ENCODE measurements around the gene TRIM17.
"Not testable (repeated sequence)": the region's sequence is repeated elsewhere in the genome, so short reads cannot be mapped to it uniquely, and the experiment has no call there.

TRIM17 gene

GRCh38 chr1:228443395-228443794 is 26.7 kb upstream of the TRIM17 start:
- no peak for DNase-seq (ENCODE audit: low read depth, low spot score)
- H3K4me3 ChIP-seq (ENCODE audit: low read depth, low read length), result no peak overlapping the region
- POLR2A ChIA-PET, result no interaction called here
- CTCF ChIA-PET, result no interaction called here
- no peak for TF ChIP-seq CTCF (IDR thresholded peaks at IDR 0.05; ENCODE audit: insufficient read depth, low read length, missing control alignments)

- ChIA-PET POLR2A (interaction anchor here (1.3 kb wide), 1 partner anchor 35 kb away, joined by 4 read pairs; no protein-coding TSS in a partner anchor), CTCF (interaction anchor here (1.8 kb wide), 1 partner anchor 14 kb away, joined by 4 read pairs; no protein-coding TSS in a partner anchor)
- no peak for DNase-seq (ENCODE audit: low read depth, low spot score)
- H3K4me3 ChIP-seq (ENCODE audit: low read depth, low read length), result no peak overlapping the region
- no peak for TF ChIP-seq CTCF (IDR thresholded peaks at IDR 0.05; ENCODE audit: insufficient read depth, low read length, missing control alignments)
Measured at GRCh38 chr1:228440761-228441500, 24.3 kb upstream of the TRIM17 start.

GRCh38 chr1:228438266-228438665 is 21.6 kb upstream of the TRIM17 start:
- CTCF ChIA-PET, result no interaction called here
- DNase-seq (ENCODE audit: low read depth, low spot score), result no peak
- POLR2A ChIA-PET, result no interaction called here
- no peak overlapping the region for H3K4me3 ChIP-seq (ENCODE audit: low read depth, low read length)
- no peak for TF ChIP-seq CTCF (IDR thresholded peaks at IDR 0.05; ENCODE audit: insufficient read depth, low read length, missing control alignments)

GRCh38 chr1:228437424-228437962 is 20.8 kb upstream of the TRIM17 start:
- CTCF ChIA-PET, result no interaction called here
- POLR2A ChIA-PET, result no interaction called here
- no peak for TF ChIP-seq CTCF (IDR thresholded peaks at IDR 0.05; ENCODE audit: insufficient read depth, low read length, missing control alignments)
- no peak for DNase-seq (ENCODE audit: low read depth, low spot score)
- no peak overlapping the region for H3K4me3 ChIP-seq (ENCODE audit: low read depth, low read length)

- TF ChIP-seq CTCF (IDR thresholded peaks at IDR 0.05; ENCODE audit: insufficient read depth, low read length, missing control alignments), result no peak
- ChIA-PET POLR2A (no interaction called here), CTCF (no interaction called here)
Measured at GRCh38 chr1:228434689-228435088, 18.0 kb upstream of the TRIM17 start.

GRCh38 chr1:228433337-228434053 is 16.8 kb upstream of the TRIM17 start:
- CTCF ChIA-PET; H3K4me3 ChIP-seq (ENCODE audit: low read depth, low read length); POLR2A ChIA-PET; DNase-seq (ENCODE audit: low read depth, low spot score): not testable (repeated sequence)

More at GRCh38 chr1:228434689-228435088, 18.0 kb upstream of the TRIM17 start:
- no peak overlapping the region for H3K4me3 ChIP-seq (ENCODE audit: low read depth, low read length)
- no peak for DNase-seq (ENCODE audit: low read depth, low spot score)

Measured in AG04449 (cell line).